ENCODE measurements around the gene LMBRD2.
A peak's percentile ranks its signal among the peaks of the same experiment; 100 is the strongest.

The LMBRD2 gene

GRCh38 chr5:36066001-36066539 is 85.6 kb downstream of the LMBRD2 start:
- ATAC-seq: peak; percentile 34; the same call in 2 of the 3 replicates
- TF ChIP-seq ESRRG (CRISPR knock-in tag; IDR thresholded peaks at IDR 0.05): no peak
- TF ChIP-seq SNAI2 (CRISPR knock-in tag; IDR thresholded peaks at IDR 0.05): no peak
- no peak for TF ChIP-seq ZNF565 (CRISPR knock-in tag; conservative IDR thresholded peaks at IDR 0.05; ENCODE audit: low read depth)
- TF ChIP-seq ZFP30 (CRISPR knock-in tag; IDR thresholded peaks at IDR 0.05): no peak
- TF ChIP-seq ZNF70 (CRISPR knock-in tag; IDR thresholded peaks at IDR 0.05): no peak

GRCh38 chr5:36060420-36060887 is 91.2 kb downstream of the LMBRD2 start:
- ATAC-seq: peak; percentile 57
- TF ChIP-seq POU6F1 (CRISPR knock-in tag; IDR thresholded peaks at IDR 0.05; ENCODE audit: borderline replicate concordance, low read depth): no peak

- no peak for TF ChIP-seq RARB (CRISPR knock-in tag; IDR thresholded peaks at IDR 0.05)
- no peak for TF ChIP-seq ZFP3 (CRISPR knock-in tag; IDR thresholded peaks at IDR 0.05)
- no peak for TF ChIP-seq SNAI2 (CRISPR knock-in tag; IDR thresholded peaks at IDR 0.05)
- no peak for TF ChIP-seq ZFP30 (CRISPR knock-in tag; IDR thresholded peaks at IDR 0.05)
- no peak for TF ChIP-seq ESRRG (CRISPR knock-in tag; IDR thresholded peaks at IDR 0.05)
- TF ChIP-seq CREB5 (CRISPR knock-in tag; IDR thresholded peaks at IDR 0.05; ENCODE audit: low read depth): no peak
- TF ChIP-seq PATZ1 (CRISPR knock-in tag; IDR thresholded peaks at IDR 0.05; ENCODE audit: borderline replicate concordance): no peak
- TF ChIP-seq ISL1 (CRISPR knock-in tag; IDR thresholded peaks at IDR 0.05): no peak
- no peak for TF ChIP-seq BACH2 (CRISPR knock-in tag; IDR thresholded peaks at IDR 0.05; ENCODE audit: borderline replicate concordance)
- no peak for TF ChIP-seq ZNF8 (CRISPR knock-in tag; IDR thresholded peaks at IDR 0.05)
- TF ChIP-seq ZC3H10 (CRISPR knock-in tag; IDR thresholded peaks at IDR 0.05): no peak
- TF ChIP-seq GLIS3 (CRISPR knock-in tag; IDR thresholded peaks at IDR 0.05): no peak
- no peak for TF ChIP-seq TOX (CRISPR knock-in tag; IDR thresholded peaks at IDR 0.05; ENCODE audit: borderline replicate concordance)
- TF ChIP-seq POU6F1 (CRISPR knock-in tag; IDR thresholded peaks at IDR 0.05; ENCODE audit: borderline replicate concordance, low read depth): no peak
- no peak for TF ChIP-seq TCF4 (CRISPR knock-in tag; IDR thresholded peaks at IDR 0.05; ENCODE audit: borderline replicate concordance)
- no peak for ATAC-seq
These were observed 91.9 kb downstream of the LMBRD2 start for GRCh38 chr5:36059571-36060419.

- TF ChIP-seq SNAI2 (CRISPR knock-in tag; IDR thresholded peaks at IDR 0.05): no peak
- TF ChIP-seq ISL1 (CRISPR knock-in tag; IDR thresholded peaks at IDR 0.05): no peak
- no peak for TF ChIP-seq ZNF8 (CRISPR knock-in tag; IDR thresholded peaks at IDR 0.05)
- no peak for TF ChIP-seq OSR1 (CRISPR knock-in tag; IDR thresholded peaks at IDR 0.05)
- no peak for TF ChIP-seq PATZ1 (CRISPR knock-in tag; IDR thresholded peaks at IDR 0.05; ENCODE audit: borderline replicate concordance)
- no peak for TF ChIP-seq GLIS3 (CRISPR knock-in tag; IDR thresholded peaks at IDR 0.05)
- TF ChIP-seq TOX (CRISPR knock-in tag; IDR thresholded peaks at IDR 0.05; ENCODE audit: borderline replicate concordance): no peak
- TF ChIP-seq CSRNP3 (CRISPR knock-in tag; IDR thresholded peaks at IDR 0.05): no peak
- no peak for TF ChIP-seq POU6F1 (CRISPR knock-in tag; IDR thresholded peaks at IDR 0.05; ENCODE audit: borderline replicate concordance, low read depth)
- TF ChIP-seq ESRRG (CRISPR knock-in tag; IDR thresholded peaks at IDR 0.05): no peak
- TF ChIP-seq BACH2 (CRISPR knock-in tag; IDR thresholded peaks at IDR 0.05; ENCODE audit: borderline replicate concordance): no peak
- TF ChIP-seq PPARA (CRISPR knock-in tag; IDR thresholded peaks at IDR 0.05; ENCODE audit: borderline replicate concordance): no peak
- no peak for ATAC-seq
These were observed 92.9 kb downstream of the LMBRD2 start for GRCh38 chr5:36058776-36059175.
